KBM-7 (cell line): ENCODE measurements around the gene ZNF337.
"Not testable (repeated sequence)": the region's sequence is repeated elsewhere in the genome, so short reads cannot be mapped to it uniquely, and the experiment has no call there.

ENCODE experiments used
- DNase-seq: peaks from one replicate; pipeline ENCODE4 v3.0.0-alpha.2; 2015
- in situ Hi-C: fragments of 300-500 bp; cut with MboI; formaldehyde crosslinking; loops from 2 replicates; pipeline ENCODE4 v1.14.3; 2020; ENCODE audit warnings: low sequenced_read_pairs, low pct_unique_long_range_greater_than_20kb, mixed read lengths

Gene ZNF337

DNA sequence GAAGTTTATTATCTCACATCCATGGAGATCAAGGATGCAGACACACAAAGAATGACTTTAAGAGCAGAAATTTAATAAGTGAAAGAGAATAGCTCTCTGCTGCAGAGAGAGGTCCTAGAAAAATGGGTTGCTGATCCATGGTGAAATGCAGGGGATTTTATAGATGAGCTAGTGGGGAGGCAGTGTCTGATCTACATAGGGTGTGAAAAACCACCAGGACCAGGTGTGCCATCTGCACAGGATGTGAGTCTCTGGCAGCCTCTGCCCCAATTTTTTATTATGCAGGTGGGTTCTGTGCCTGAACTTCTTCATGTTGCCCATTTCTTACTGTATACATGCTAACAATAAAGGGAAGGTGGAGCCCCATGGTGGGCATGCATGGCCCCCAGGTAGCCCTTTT, 52.9 kb downstream of the ZNF337 start:
- DNase-seq: no peak
- in situ Hi-C loops: no loop called here

DNA sequence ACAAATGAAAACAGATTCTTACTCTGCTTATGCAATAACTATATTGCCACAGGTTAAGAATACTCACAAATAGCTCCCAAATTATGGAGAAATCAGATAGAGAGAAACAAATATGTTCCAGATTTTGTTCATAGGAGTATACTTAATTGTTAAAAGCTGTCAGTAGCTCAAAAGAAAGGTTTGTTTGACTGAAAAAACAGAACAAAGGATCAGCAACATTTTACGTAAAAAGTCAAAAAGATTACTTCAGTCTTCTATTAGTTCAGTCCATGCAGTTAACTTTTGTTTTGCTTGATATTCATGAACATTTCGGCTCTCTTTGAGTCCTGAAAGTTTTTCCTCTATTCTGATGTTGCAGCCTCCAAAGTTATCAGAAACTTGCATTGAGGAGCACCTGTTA, 59.4 kb downstream of the ZNF337 start:
- in situ Hi-C loops: no loop called here

DNA sequence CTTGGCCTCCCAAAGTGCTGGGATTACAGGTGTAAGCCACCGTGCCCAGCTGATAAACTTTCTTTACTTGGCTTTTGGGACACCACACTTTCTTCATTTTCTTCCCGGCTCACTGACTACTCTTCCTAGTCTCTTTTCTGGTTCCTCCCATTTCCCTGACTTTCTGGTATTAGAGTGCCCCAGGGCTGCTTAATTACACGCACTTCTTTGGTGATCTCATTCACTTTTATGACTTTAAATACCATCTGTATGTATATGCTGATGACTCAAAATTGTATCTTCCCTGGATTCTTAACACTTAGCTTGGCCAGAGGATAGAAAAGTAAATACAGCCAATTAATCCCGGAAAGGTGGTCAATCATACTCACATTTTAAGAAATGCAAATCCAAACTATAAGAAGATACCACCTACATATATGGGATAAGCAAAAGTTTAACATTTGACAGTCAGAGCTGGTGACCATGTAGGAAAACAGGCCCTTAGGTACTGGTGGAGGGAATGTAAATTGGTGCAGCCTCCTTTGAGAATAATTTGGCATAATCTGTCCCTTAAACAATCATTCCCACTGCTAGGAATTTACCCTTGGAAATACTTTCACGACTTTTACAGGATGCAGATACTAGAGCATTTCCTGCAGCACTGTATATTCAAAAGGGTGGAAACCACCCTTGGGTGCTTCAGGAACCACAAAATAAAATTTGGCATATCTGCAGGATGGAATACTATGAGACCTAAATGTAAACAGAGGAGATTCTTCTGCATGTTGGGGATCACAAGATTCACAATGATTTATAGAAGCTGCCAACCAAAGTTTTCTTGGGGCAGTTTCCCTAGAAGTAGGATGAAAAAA, 63.5 kb downstream of the ZNF337 start:
- no peak for DNase-seq
- in situ Hi-C loops: no loop called here

More for the DNA sequence above, 59.4 kb downstream of the ZNF337 start:
- no peak for DNase-seq

DNA sequence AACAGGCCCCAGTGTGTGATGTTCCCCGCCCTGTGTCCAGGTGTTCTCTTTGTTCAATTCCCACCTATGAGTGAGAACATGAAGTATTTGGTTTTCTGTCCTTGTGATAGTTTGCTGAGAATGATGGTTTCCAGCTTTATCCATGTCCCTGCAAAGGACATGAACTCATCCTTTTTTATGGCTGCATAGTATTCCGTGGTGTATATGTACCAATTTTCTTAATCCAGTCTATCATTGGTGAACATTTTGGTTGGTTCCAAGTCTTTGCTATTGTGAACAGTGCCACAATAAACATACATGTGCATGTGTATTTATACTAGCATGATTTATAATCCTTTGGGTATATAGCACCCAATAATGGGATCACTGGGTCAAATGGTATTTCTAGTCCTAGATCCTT, 66.0 kb downstream of the ZNF337 start:
- DNase-seq, in situ Hi-C loops: not testable (repeated sequence)

DNA sequence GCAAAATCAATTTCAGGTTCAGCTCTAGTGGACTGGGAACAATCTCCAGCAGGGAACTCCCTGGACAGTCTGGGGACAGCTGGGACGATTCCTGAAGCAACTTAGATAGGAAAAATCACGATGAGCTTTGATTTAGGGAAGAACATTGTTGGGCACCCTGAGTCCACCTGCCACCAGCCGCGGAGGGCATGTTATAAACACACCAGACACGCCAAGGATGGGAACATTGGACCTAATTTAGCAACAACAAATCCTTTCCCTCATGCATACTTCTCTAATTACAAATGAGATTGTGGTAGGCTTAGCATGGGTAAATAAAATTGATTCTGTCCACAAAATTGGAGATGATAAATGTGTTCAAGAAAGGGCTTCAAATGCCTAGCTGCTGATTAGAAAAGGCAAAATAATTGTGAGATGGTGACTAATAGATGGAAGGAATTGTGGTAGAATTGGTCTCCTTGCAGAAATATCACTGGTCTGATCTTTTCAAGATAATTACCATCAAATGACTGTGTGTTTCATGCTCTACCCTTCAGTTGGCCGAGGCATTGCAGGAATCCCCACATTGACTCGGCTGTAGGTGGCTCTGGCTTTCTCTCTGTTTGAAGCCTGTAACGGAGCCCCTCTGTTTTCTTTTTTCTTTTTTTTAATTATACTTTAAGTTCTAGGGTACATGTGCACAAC, 66.7 kb downstream of the ZNF337 start:
- in situ Hi-C loops: no loop called here
- no peak for DNase-seq

DNA sequence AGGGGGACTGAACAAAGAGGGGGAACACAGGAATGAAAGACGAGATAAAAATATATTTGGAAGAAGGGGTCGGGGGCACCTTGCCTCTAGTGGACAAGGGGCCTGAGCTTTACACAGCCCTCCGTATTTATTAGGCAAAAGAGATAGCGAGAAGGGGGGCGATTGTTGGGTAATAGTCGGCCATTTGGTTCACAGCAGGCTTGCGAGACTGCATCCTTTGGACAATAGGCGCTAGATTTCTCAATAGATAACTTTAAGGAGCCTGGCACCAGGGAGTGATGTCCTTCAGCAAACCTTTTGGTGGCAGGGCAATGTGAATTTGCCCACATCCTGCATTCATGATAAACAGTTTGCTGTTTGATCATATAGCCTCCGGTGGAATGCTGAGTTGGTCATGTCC, 69.9 kb downstream of the ZNF337 start:
- no peak for DNase-seq
- in situ Hi-C loops: no loop called here

DNA sequence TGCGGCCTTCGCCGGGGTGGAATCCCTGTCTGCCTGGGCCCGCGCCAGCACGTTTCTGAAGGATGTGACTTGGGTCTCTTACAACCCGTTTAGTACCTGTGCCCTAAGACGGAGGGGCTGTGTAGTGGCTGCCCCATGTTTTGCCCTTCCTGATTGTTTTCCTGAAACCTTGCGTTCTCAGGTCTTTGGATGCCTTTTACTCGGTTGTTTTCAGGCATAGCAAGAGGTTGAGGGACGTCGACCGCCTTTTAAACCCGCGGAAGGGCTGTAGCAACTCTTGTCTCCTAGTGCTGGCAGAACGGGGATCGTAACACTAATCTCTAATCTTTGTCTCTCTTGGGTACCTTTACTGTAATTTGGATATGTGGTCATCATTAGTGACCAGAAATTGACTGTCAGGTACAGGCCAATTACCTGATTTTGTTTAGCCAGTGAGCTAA, 72.1 kb downstream of the ZNF337 start:
- DNase-seq: no peak
- in situ Hi-C loops: no loop called here
